WTC11 (cell line): ENCODE results near the gene ATF1. TPM values are rescaled to one million over a fixed set of nuclear protein-coding genes. Genes with fewer than 3 reads are reported as not detected.

Experiments
- ATAC-seq: fragments of 200-7000 bp; cut with Tn5 transposase; 2 replicates; pipeline ENCODE4 v1.10.0; 2021; ENCODE audit warnings: mild to moderate bottlenecking, moderate library complexity
- CTCF ChIA-PET: fragments of 300-600 bp; sonication (Branson Sonifier 250); formaldehyde crosslinking; loops from one replicate; lab custom pipeline; 2021; ENCODE audit warnings: antibody characterized with exemption; lab: Charles Lee
- POLR2A ChIA-PET: fragments of 350-600 bp; sonication (Branson Sonifier 250); formaldehyde crosslinking; loops from one replicate; lab custom pipeline; 2021; ENCODE audit warnings: antibody characterized with exemption; lab: Charles Lee
- DNase-seq: peaks from one replicate; pipeline ENCODE4 v3.0.0; 2021; ENCODE audit warnings: low spot score
- H3K27ac Mint-ChIP-seq: 2 replicates; pipeline ENCODE4 v1.8.0; 2021; ENCODE audit warnings: mixed read lengths
- H3K27me3 Mint-ChIP-seq: 2 replicates; pipeline ENCODE4 v1.8.0; 2021; ENCODE audit warnings: low read depth, mild to moderate bottlenecking, moderate library complexity, mixed read lengths
- H3K36me3 Mint-ChIP-seq: 2 replicates; pipeline ENCODE4 v1.8.0; 2021; ENCODE audit warnings: mixed read lengths
- H3K4me1 Mint-ChIP-seq: 2 replicates; pipeline ENCODE4 v1.8.0; 2022; ENCODE audit warnings: mixed read lengths
- H3K4me3 Mint-ChIP-seq: 2 replicates; pipeline ENCODE4 v1.8.0; 2021; ENCODE audit warnings: mild to moderate bottlenecking, moderate library complexity, mixed read lengths
- H3K9me3 Mint-ChIP-seq: 2 replicates; pipeline ENCODE4 v1.8.0; 2021; ENCODE audit warnings: mixed read lengths
- ARID4B ChIP-seq: sonication (generic); formaldehyde crosslinking; IDR thresholded peaks from 2 replicates; pipeline ENCODE4 v1.8.0; 2023; ENCODE audit warnings: missing genetic modification reagents, mild to moderate bottlenecking, borderline replicate concordance
- CDX4 ChIP-seq: fragments of 250-450 bp; sonication (Bioruptor Pico); IDR thresholded peaks from 2 replicates; pipeline ENCODE4 v1.9.0; 2021; ENCODE audit warnings: moderate library complexity, mild to moderate bottlenecking, inconsistent platforms, borderline replicate concordance
- CREB1 ChIP-seq: sonication (generic); formaldehyde crosslinking; IDR thresholded peaks from 2 replicates; pipeline ENCODE4 v1.8.0; 2023; ENCODE audit warnings: mild to moderate bottlenecking, missing genetic modification reagents
- CREM ChIP-seq: sonication (generic); formaldehyde crosslinking; IDR thresholded peaks from 2 replicates; pipeline ENCODE4 v1.8.1; 2022; ENCODE audit warnings: mild to moderate bottlenecking, missing genetic modification reagents, moderate library complexity
- EMX1 ChIP-seq: fragments of 250-450 bp; sonication (Bioruptor Pico); IDR thresholded peaks from 2 replicates; pipeline ENCODE4 v1.8.0; 2021; ENCODE audit warnings: mild to moderate bottlenecking
- FOXK1 ChIP-seq: sonication (generic); formaldehyde crosslinking; IDR thresholded peaks from 2 replicates; pipeline ENCODE4 v1.8.0; 2022; ENCODE audit warnings: mild to moderate bottlenecking, moderate library complexity, missing genetic modification reagents
- MYBL2 ChIP-seq: sonication (generic); formaldehyde crosslinking; IDR thresholded peaks from 2 replicates; pipeline ENCODE4 v1.8.1; 2023; ENCODE audit warnings: mild to moderate bottlenecking, moderate library complexity, missing genetic modification reagents
- NR1H2 ChIP-seq: sonication (generic); formaldehyde crosslinking; IDR thresholded peaks from 2 replicates; pipeline ENCODE4 v1.9.0; 2021; ENCODE audit warnings: mild to moderate bottlenecking, moderate library complexity, missing genetic modification reagents
- SMAD3 ChIP-seq: sonication (generic); formaldehyde crosslinking; IDR thresholded peaks from 2 replicates; pipeline ENCODE4 v1.8.0; 2022; ENCODE audit warnings: missing genetic modification reagents, mild to moderate bottlenecking, borderline replicate concordance
- TCF7 ChIP-seq: sonication (generic); formaldehyde crosslinking; IDR thresholded peaks from 2 replicates; pipeline ENCODE4 v1.8.0; 2022; ENCODE audit warnings: mild to moderate bottlenecking, low read depth, missing genetic modification reagents, moderate library complexity
- USF2 ChIP-seq: sonication (generic); formaldehyde crosslinking; IDR thresholded peaks from 2 replicates; pipeline ENCODE4 v1.8.1; 2023; ENCODE audit warnings: mild to moderate bottlenecking, missing genetic modification reagents, moderate library complexity
- ZNF138 ChIP-seq: sonication (generic); formaldehyde crosslinking; conservative IDR thresholded peaks from 2 replicates; pipeline ENCODE4 v1.8.1; 2022; ENCODE audit warnings: mild to moderate bottlenecking, moderate library complexity, missing genetic modification reagents
- ZNF219 ChIP-seq: sonication (generic); formaldehyde crosslinking; IDR thresholded peaks from 2 replicates; pipeline ENCODE4 v1.8.0; 2023; ENCODE audit warnings: missing genetic modification reagents, mild to moderate bottlenecking, borderline replicate concordance
- ZNF232 ChIP-seq: sonication (generic); formaldehyde crosslinking; IDR thresholded peaks from 2 replicates; pipeline ENCODE4 v1.8.0; 2022; ENCODE audit warnings: mild to moderate bottlenecking, missing genetic modification reagents
- ZNF416 ChIP-seq: fragments of 250-450 bp; sonication (Bioruptor Pico); IDR thresholded peaks from 2 replicates; pipeline ENCODE4 v1.9.0; 2021; ENCODE audit warnings: mild to moderate bottlenecking, inconsistent platforms
- ZNF425 ChIP-seq: fragments of 250-450 bp; sonication (Bioruptor Pico); conservative IDR thresholded peaks from 2 replicates; pipeline ENCODE4 v1.9.0; 2021; ENCODE audit warnings: mild to moderate bottlenecking
- ZNF532 ChIP-seq: fragments of 250-450 bp; sonication (Bioruptor Pico); IDR thresholded peaks from 2 replicates; pipeline ENCODE4 v1.9.0; 2021; ENCODE audit warnings: mild to moderate bottlenecking, borderline replicate concordance
- ZSCAN18 ChIP-seq: fragments of 250-450 bp; sonication (Bioruptor Pico); IDR thresholded peaks from 2 replicates; pipeline ENCODE4 v2.1.2; 2022; ENCODE audit warnings: mild to moderate bottlenecking, moderate library complexity
- total RNA-seq: library from RNA; stranded (reverse); gene quantifications from 3 replicates; pipeline ENCODE4 v1.2.3, GENCODE V29; 2021

ATF1 gene
- total RNA-seq, 1 experiment from 2014 or later: 34.8 TPM

- ChIA-PET CTCF (no interaction called here), POLR2A (no interaction called here)
- DNase-seq: no peak
- Mint-ChIP-seq H3K4me1 (no peaks in the 10 kb centered on the region), H3K4me3 (no peak overlapping the region), H3K9me3 (no peaks in the 10 kb centered on the region; the same call in 1 of the 2 replicates), H3K27me3 (no peaks in the 10 kb centered on the region), H3K36me3 (peaks cover 17% of the 10 kb centered on the region)
- TF ChIP-seq ZNF425 (no peak), ZNF232 (CRISPR knock-in tag) (no peak), ZNF138 (CRISPR knock-in tag) (no peak), MYBL2 (CRISPR knock-in tag) (no peak), ZNF219 (CRISPR knock-in tag) (no peak), SMAD3 (no peak), CREB1 (no peak), TCF7 (CRISPR knock-in tag) (no peak), FOXK1 (CRISPR knock-in tag) (no peak)
- TF ChIP-seq, all 79 proteins: peak for 0
- H3K27ac Mint-ChIP-seq: no peak overlapping the region
- no peak for ATAC-seq
Measured at GRCh38 chr12:50780013-50780412, 16.1 kb downstream of the ATF1 start.

- TF ChIP-seq CREM (CRISPR knock-in tag): no peak
- TF ChIP-seq ARID4B (CRISPR knock-in tag): no peak
- TF ChIP-seq USF2: no peak
- no peak for TF ChIP-seq NR1H2 (CRISPR knock-in tag)
- TF ChIP-seq EMX1 (CRISPR knock-in tag): no peak
- no peaks in the 10 kb centered on the region for H3K4me1 Mint-ChIP-seq
- no peak overlapping the region for H3K27ac Mint-ChIP-seq
- DNase-seq (no peak), ATAC-seq (no peak)
- no peak overlapping the region for H3K4me3 Mint-ChIP-seq
- H3K27me3 Mint-ChIP-seq: no peaks in the 10 kb centered on the region
- ChIA-PET CTCF (no interaction called here), POLR2A (no interaction called here)
- peaks cover 36% of the 10 kb centered on the region for H3K36me3 Mint-ChIP-seq
- peaks cover 13% of the 10 kb centered on the region for H3K9me3 Mint-ChIP-seq
Measured at GRCh38 chr12:50784501-50784900, 20.6 kb downstream of the ATF1 start.

GRCh38 chr12:50785406-50786001, 21.6 kb downstream of the ATF1 start:
- ATAC-seq (no peak), DNase-seq (no peak)
- H3K36me3 Mint-ChIP-seq: peaks cover 32% of the 10 kb centered on the region
- H3K4me1 Mint-ChIP-seq: no peaks in the 10 kb centered on the region
- CTCF ChIA-PET: interaction anchor here (1.0 to 1.2 kb wide), 2 partner anchors 20 to 242 kb away, joined by 3 to 4 read pairs; no protein-coding TSS in a partner anchor
- POLR2A ChIA-PET: no interaction called here
- H3K27ac Mint-ChIP-seq: no peak overlapping the region
- H3K27me3 Mint-ChIP-seq: no peaks in the 10 kb centered on the region
- no peak overlapping the region for H3K4me3 Mint-ChIP-seq
- peaks cover 13% of the 10 kb centered on the region for H3K9me3 Mint-ChIP-seq
- TF ChIP-seq CDX4 (CRISPR knock-in tag) (no peak), MYBL2 (CRISPR knock-in tag) (no peak), ZNF532 (CRISPR knock-in tag) (no peak), ZNF138 (CRISPR knock-in tag) (no peak), ZSCAN18 (no peak), ZNF416 (no peak)
